Activated CD8-positive, alpha-beta memory T cell treated with anti-CD3 and anti-CD28 coated beads for 36 hours (primary cell): Measurements from ENCODE around the gene SEPTIN3. TPM values are rescaled to one million over a fixed set of nuclear protein-coding genes. Genes with fewer than 3 reads are reported as not detected.

ENCODE experiments used
- CTCF ChIA-PET: fragments of 350-600 bp; sonication (Branson Sonifier 250); formaldehyde crosslinking; loops from one replicate; lab custom pipeline; 2021; ENCODE audit warnings: antibody characterized with exemption; lab: Charles Lee
- POLR2A ChIA-PET: fragments of 350-600 bp; sonication (Branson Sonifier 250); formaldehyde crosslinking; loops from one replicate; lab custom pipeline; 2021; ENCODE audit warnings: antibody characterized with exemption; lab: Charles Lee
- total RNA-seq, 2 experiments: library from RNA; stranded (reverse); gene quantifications; one replicate each; pipeline ENCODE4 v1.2.3, GENCODE V29; 2021

Gene SEPTIN3
- total RNA-seq, 2 experiments from 2014 or later: 0.36 to 0.55 TPM

DNA sequence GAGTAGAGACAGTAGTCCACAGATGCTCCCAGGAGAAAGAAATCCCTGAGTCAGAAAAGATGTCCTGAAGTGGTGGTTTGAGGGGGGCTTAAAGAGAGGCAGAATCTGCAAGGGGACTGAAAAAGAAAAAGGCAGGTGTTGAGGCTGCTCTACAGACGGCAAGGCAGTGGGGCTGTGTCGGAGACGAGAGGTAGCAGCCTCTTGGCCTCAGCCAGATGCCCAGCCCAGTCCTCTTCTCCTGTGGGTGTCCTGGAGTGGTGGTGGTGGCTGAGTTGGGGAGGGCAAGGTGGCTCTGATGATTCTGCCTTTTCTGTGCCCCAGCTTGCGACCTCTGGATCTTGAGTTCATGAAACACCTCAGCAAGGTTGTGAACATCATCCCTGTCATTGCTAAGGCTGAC lies 20.0 kb downstream of the SEPTIN3 start:
- POLR2A ChIA-PET: no interaction called here

DNA sequence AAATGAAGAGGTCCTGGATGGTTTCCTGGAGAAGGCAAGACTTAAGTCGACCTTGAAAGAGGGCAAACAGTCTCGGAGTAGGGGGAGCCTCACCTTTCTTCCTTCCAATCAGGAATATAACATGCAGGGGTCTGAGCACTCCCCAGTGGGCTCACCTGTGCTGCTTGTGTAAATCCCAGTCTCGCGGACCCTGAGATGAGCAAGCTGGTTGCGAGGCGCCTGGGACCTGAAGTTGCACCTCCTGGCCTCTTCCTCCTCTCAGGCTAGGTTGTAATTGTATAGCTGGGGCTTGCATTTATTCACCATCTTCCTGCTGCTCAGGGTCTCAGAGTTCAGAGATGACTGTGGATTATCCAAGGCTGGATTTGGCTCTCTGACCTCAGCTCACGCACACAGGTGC lies 21.9 kb downstream of the SEPTIN3 start:
- ChIA-PET CTCF (no interaction called here), POLR2A (interaction anchor here (0.6 kb wide), 1 partner anchor 47 kb away, joined by 3 read pairs; no protein-coding TSS in a partner anchor)

More for the DNA sequence above, 20.0 kb downstream of the SEPTIN3 start:
- CTCF ChIA-PET: no interaction called here

DNA sequence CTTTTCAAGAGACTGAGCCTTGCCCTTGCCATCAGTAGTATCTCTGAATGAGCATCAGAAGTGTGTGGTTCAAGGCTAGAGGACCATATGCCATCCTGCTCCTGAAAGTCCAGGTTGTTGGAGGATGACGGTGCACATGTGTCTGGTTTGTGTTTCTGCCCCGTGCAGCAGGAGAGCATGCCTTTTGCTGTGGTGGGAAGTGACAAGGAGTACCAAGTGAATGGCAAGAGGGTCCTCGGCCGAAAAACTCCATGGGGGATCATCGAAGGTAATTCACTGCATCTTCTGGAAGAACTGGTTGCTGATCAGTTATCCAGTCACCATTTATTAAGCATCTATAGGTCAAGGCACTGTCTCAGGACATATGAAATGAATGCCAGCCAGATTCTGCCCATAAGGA lies 23.3 kb downstream of the SEPTIN3 start:
- POLR2A ChIA-PET: no interaction called here
- CTCF ChIA-PET: interaction anchor here (1.0 kb wide), 1 partner anchor 92 kb away, joined by 3 read pairs; no protein-coding TSS in a partner anchor

DNA sequence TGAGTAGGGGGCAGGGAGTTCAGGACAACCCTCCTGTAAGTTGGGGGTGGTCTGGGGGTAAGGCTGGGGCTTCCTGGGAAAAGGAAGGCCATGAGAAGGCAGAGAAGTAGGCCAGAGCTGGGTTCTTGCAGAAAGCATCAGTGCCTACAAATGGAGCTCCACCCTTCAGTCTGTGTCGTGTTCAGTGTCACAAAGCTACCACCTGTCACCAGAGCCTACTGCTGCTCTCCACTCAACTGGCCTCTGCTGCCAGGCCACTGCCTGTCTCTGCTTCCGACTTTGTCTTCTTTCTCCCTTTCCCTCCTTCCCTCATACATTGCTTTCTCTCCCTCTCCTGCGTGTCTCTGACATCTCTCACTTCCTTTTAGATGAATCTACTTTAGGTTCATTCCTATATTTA lies 26.0 kb downstream of the SEPTIN3 start:
- ChIA-PET POLR2A (interaction anchor here (0.6 kb wide), 1 partner anchor 10 kb away, joined by 4 read pairs; no protein-coding TSS in a partner anchor), CTCF (interaction anchor here (0.5 to 1.0 kb wide), 2 partner anchors 37 to 183 kb away, joined by 3 to 6 read pairs; no protein-coding TSS in a partner anchor)

DNA sequence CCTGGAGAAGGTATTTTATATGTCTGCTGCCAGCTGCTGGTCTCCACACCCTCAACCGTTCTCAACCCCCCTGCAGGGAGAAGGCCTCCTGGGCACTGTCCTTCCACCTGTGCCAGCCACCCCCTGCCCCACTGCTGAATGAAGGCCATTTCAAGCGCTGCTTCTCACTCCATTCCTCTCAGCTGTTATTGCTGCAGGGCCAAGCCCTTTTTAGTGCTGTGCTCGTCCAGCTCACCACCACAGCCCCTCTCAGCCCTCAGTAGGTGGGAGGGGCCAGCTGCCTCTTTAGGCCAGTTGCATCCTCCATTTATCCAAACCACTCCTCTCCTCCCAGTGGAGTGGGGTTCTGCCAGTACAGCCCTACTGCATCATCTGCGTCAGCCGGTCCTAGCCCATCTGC lies 27.6 kb downstream of the SEPTIN3 start:
- ChIA-PET POLR2A (interaction anchor here (0.6 kb wide), 1 partner anchor 312 kb away, joined by 12 read pairs; no protein-coding TSS in a partner anchor), CTCF (interaction anchor here (0.5 to 0.6 kb wide), 2 partner anchors 50 to 298 kb away, joined by 3 to 5 read pairs; no protein-coding TSS in a partner anchor)

DNA sequence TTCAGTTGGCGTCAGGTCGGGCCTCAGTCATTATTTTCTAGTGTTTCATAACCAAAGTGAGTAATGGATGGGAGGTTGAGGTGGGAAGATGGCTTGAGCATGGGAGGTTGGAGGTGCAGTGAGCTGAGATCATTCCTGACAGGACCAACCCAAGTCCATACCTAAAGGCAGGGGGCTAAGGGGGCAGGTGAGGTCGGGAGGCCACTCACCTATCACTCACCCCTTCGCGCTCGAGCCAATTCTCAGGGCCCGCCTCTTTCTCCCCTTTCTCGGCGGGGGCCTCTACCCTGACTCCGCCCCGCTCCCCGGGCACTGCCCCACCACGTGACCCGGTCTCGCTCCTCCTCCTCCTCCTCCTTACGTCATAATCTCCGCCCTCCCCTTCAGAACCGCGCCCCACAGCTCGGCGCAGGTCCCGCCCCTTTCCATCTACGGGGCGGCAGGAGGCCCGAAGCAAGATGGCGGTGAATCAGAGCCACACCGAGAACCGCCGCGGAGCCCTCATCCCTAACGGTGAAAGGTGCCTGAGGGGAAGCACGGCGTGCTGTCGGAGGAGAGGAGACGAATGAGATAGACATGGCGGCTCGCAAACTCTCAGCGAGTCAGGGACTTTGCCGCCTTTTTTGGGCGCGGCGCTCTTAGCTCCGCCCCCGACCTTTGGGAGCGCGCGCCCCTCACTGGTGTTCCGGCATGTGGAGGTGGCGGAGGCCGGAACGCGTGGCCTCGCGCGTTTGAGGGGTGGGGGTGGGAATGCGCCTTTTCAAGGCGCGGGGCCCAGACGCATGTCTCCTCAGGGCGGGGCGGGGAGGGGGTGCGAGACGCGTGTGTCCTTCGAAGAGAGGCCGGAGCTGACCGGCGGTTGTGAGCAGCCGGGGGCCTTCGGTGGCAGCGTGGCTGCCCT lies 29.4 kb downstream of the SEPTIN3 start, which contains the start of gene WBP2NL:
Gene WBP2NL (plus strand): TSS at position 428 of the 901 bp plus-strand sequence. CDS start 31 bp downstream, at position 459.
- CTCF ChIA-PET: no interaction called here
- POLR2A ChIA-PET: interaction anchor here (0.6 to 1.3 kb wide), 7 partner anchors 11 to 198 kb away, joined by 3 to 8 read pairs (median 3); partner anchors contain the start of gene CCDC134

DNA sequence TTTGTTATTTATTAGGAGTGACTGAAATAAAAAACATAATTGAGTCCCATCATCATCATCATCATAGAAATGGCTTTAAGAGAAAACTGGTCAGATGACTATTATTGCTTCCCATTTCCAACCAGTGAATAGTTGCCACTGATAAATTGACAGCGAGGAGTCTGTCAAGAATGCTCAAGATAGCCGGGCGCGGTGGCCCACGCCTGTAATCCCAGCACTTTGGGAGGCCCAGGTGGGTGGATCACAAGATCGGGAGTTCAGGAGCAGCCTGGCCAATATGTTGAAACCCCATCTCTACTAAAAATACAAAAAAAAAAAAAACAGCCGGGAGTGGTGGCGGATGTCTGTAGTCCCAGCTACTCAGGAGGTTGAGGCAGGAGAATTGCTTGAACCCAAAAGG lies 31.2 kb downstream of the SEPTIN3 start:
- ChIA-PET POLR2A (no interaction called here), CTCF (no interaction called here)

DNA sequence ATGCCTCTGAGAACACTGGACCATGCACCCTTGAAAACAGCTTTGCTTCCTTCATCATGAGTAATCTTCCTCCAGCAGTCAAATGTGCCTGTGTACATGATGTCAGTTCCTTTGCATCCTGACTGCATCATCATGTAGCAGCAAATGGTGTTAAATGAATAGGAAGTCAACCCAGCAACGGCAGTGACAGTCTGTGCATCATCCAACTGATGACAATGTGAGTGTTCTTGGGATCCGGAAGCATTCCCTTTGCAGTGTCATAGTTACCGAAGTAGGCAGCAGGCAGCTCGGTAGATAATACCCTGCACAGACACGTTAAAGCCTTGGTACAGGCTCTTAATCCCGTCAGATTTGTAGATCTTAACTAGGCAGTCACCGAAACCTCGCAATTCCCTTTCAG lies 31.9 kb downstream of the SEPTIN3 start:
- ChIA-PET POLR2A (no interaction called here), CTCF (no interaction called here)

DNA sequence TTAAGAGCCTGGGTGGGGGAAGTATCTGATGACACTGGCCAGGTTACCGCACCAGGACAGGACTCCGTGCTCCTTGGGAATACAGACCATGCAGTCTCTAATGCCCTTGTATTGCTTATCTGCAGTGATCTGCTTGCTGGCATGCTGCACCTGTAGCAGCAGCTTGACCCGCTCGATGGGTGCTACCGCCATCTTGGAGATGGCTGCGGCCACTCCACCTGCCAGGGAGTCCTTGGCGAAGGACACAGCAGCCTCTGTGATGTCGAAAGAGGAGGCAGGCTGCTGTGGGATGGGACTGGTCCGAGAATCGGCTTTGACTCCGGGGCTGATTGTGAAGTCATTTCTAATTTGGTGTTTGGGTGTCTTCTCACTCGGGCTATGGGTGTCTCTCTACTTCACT lies 32.5 kb downstream of the SEPTIN3 start:
- CTCF ChIA-PET: no interaction called here
- POLR2A ChIA-PET: no interaction called here

DNA sequence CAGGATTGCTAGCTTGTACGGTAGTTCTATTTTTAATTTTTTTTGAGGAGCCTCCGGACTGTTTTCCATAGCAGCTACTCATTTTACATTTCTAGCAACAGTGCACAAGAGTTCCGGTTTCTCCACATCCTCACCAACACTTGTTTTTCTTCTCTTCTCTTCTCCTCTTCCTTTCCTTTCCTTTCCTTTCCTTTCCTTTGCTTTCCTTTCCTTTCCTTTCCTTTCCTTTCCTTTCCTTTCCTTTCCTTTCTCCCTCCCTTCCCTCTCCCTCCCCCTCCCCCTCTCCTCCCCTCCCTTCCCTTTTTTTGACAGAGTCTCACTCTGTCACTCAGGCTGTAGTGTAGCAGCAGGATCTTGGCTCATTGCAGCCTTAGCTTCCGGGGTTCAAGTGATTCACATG lies 38.7 kb downstream of the SEPTIN3 start:
- POLR2A ChIA-PET: no interaction called here
- CTCF ChIA-PET: no interaction called here

DNA sequence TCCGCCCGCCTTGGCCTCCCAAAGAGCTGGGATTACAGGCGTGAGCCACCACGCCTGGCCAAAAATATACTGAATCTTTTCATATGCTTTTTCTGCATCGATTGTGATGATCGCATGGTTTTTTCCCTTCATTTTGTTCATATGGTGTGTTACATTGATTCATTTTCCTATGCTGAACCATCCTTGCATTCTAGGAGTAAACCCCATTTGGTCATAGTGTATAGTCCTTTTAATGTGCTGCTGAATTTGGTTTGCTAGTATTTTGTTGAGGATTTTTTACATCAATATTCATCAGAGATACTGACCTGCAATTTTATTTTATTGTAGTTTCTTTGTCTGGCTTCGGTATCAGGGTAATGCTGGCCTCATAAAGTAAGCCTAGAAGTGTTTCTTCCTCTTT lies 41.5 kb downstream of the SEPTIN3 start:
- POLR2A ChIA-PET: no interaction called here
- CTCF ChIA-PET: no interaction called here

DNA sequence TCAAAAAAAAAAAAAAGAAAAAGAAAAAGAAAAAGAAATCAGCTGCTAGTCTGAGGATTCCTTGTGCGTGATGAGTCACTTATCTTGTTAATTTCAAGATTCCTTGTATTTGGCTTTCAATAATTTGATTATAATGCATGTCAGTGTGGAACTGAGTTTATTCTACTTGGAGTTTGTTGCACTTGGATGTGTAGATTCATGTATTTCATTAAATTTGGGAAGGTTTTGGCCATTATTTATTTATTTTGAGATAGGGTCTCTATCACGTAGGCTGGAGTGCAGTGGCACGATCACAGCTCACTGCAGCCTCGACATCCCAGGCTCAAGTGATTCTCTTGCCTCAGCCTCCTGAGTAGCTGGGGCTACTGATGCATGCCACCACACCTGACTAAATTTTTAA lies 44.1 kb downstream of the SEPTIN3 start:
- CTCF ChIA-PET: no interaction called here
- POLR2A ChIA-PET: no interaction called here

DNA sequence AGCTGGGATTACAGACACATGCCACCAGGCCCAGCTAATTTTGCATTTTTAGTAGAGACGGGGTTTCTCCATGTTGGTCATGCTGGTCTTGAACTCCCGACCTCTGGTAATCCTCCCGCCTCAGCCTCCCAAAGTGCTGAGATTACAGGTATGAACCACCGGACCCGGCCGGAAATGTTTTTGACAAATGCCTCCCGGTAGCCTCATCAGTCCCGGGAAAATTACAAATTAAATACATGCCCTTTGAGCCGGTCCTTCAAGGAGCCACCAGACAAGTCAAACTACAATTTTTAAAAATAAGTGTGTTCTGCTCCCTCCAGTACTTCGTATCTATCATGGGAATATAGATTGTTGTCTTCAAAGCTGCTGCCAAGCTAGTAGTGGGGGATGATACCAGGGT lies 46.9 kb downstream of the SEPTIN3 start:
- ChIA-PET CTCF (no interaction called here), POLR2A (no interaction called here)

DNA sequence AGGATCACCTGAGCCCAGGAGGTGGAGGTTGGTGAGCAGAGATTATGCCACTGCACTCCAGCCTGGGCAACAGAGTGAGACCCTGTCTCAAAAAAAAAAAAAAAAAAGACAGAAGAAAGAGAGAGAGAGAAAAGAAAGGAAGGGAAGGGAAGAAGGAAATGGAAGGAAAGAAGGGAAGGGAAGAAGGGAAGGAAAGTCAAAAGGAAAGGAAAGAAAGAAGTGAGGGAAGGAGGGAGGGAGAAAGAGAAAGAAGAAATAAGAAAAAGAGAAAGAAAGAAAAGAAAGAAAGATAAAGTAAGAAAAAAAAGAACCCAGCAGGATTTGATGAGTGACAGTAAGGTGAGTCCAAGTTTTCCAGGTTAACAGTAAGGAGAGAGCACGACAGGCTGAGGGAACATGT lies 49.0 kb downstream of the SEPTIN3 start:
- POLR2A ChIA-PET: no interaction called here

More for the DNA sequence above, 49.0 kb downstream of the SEPTIN3 start:
- CTCF ChIA-PET: interaction anchor here (0.7 kb wide), 1 partner anchor 268 kb away, joined by 3 read pairs; no protein-coding TSS in a partner anchor

Other genes with a start within 250 kb of the SEPTIN3 start
- gene CCDC134, start 168.8 kb upstream of the SEPTIN3 start, total RNA-seq: 10 to 100 TPM; 16.3 to 17.2 TPM
- gene SREBF2, start 136.3 kb upstream of the SEPTIN3 start, total RNA-seq: 100 to 1,000 TPM; 103 to 104 TPM
- gene SHISA8, start 54.4 kb upstream of the SEPTIN3 start, total RNA-seq: 1 to 10 TPM; 1.1 to 1.7 TPM
- 1 to 10 TPM; 3.6 to 3.9 TPM for gene TNFRSF13C, start 42.6 kb upstream of the SEPTIN3 start, total RNA-seq
- 10 to 100 TPM; 80.8 to 84.9 TPM for gene CENPM, start 22.3 kb upstream of the SEPTIN3 start, total RNA-seq
- gene WBP2NL, start 29.3 kb downstream of the SEPTIN3 start, total RNA-seq: under 1 TPM; 0.36 to 0.42 TPM
- gene NAGA, start 101.4 kb downstream of the SEPTIN3 start, total RNA-seq: 10 to 100 TPM; 20.0 to 20.9 TPM
- gene PHETA2, start 104.8 kb downstream of the SEPTIN3 start, total RNA-seq: 1 to 10 TPM; 3.0 to 3.2 TPM
- gene SMDT1, start 110.3 kb downstream of the SEPTIN3 start, total RNA-seq: 10 to 100 TPM; 63.5 to 66.3 TPM
- gene NDUFA6, start 121.3 kb downstream of the SEPTIN3 start, total RNA-seq: 100 to 1,000 TPM; 109 to 112 TPM
- 1 to 10 TPM; 1.2 to 1.4 TPM for gene CYP2D6, start 161.4 kb downstream of the SEPTIN3 start, total RNA-seq